T-helper 9 cell (primary cell): ENCODE data around the gene ITSN1.

ENCODE experiments used
- DNase-seq: peaks from one replicate; pipeline ENCODE4 v3.0.0-alpha.2; 2020

ITSN1 gene

GRCh38 chr21:33817138-33817537 is 174.8 kb downstream of the ITSN1 start:
- DNase-seq: no peak

GRCh38 chr21:33817663-33818451 is 175.6 kb downstream of the ITSN1 start:
- no peak for DNase-seq

GRCh38 chr21:33820230-33820770 is 178.0 kb downstream of the ITSN1 start:
- no peak for DNase-seq

GRCh38 chr21:33820798-33821197 is 178.5 kb downstream of the ITSN1 start:
- DNase-seq: no peak

GRCh38 chr21:33821503-33822322 is 179.4 kb downstream of the ITSN1 start:
- no peak for DNase-seq

- no peak for DNase-seq
Observed at GRCh38 chr21:33824156-33824941, 182.0 kb downstream of the ITSN1 start.

GRCh38 chr21:33825419-33825818 is 183.1 kb downstream of the ITSN1 start:
- no peak for DNase-seq

- no peak for DNase-seq
Observed at GRCh38 chr21:33825915-33826314, 183.6 kb downstream of the ITSN1 start.

- no peak for DNase-seq
Observed at GRCh38 chr21:33828083-33828482, 185.8 kb downstream of the ITSN1 start.

GRCh38 chr21:33828577-33828976 is 186.3 kb downstream of the ITSN1 start:
- no peak for DNase-seq

GRCh38 chr21:33829844-33830243 is 187.5 kb downstream of the ITSN1 start:
- DNase-seq: no peak

- no peak for DNase-seq
Observed at GRCh38 chr21:33831962-33832659, 189.8 kb downstream of the ITSN1 start.

- no peak for DNase-seq
Observed at GRCh38 chr21:33834801-33835500, 192.7 kb downstream of the ITSN1 start.

GRCh38 chr21:33835920-33836319 is 193.6 kb downstream of the ITSN1 start:
- no peak for DNase-seq

GRCh38 chr21:33836408-33836807 is 194.1 kb downstream of the ITSN1 start:
- no peak for DNase-seq

- no peak for DNase-seq
Observed at GRCh38 chr21:33839167-33839716, 196.9 kb downstream of the ITSN1 start.

- no peak for DNase-seq
Observed at GRCh38 chr21:33839806-33840205, 197.5 kb downstream of the ITSN1 start.

- DNase-seq: no peak
Observed at GRCh38 chr21:33840771-33841170, 198.5 kb downstream of the ITSN1 start.

GRCh38 chr21:33841561-33841960 is 199.3 kb downstream of the ITSN1 start:
- no peak for DNase-seq

GRCh38 chr21:33843216-33843615 is 200.9 kb downstream of the ITSN1 start:
- DNase-seq: no peak
